ENCODE data around the gene ESCO1. TPM values are rescaled to one million over a fixed set of nuclear protein-coding genes. Genes with fewer than 3 reads are reported as not detected.
"Not testable (repeated sequence)": the region's sequence is repeated elsewhere in the genome, so short reads cannot be mapped to it uniquely, and the experiment has no call there.

Gene ESCO1
- total RNA-seq, 1 experiment from 2014 or later = 19.5 TPM

GRCh38 chr18:21592361-21592760 lies 8.1 kb downstream of the ESCO1 start:
- DNase-seq (ENCODE audit: extremely low read depth, low read depth) = not testable (repeated sequence)

GRCh38 chr18:21584391-21584790 lies 16.1 kb downstream of the ESCO1 start:
- no peak for DNase-seq (ENCODE audit: extremely low read depth, low read depth)

- no peak for DNase-seq (ENCODE audit: extremely low read depth, low read depth)
Observed at GRCh38 chr18:21575656-21576055, 24.8 kb downstream of the ESCO1 start.

- no peak for DNase-seq (ENCODE audit: extremely low read depth, low read depth)
Observed at GRCh38 chr18:21571772-21572171, 28.7 kb downstream of the ESCO1 start.

- no peak for DNase-seq (ENCODE audit: extremely low read depth, low read depth)
Observed at GRCh38 chr18:21559195-21559594, 41.3 kb downstream of the ESCO1 start.

- no peak for DNase-seq (ENCODE audit: extremely low read depth, low read depth)
Observed at GRCh38 chr18:21557607-21558253, 42.8 kb downstream of the ESCO1 start.

- no peak for DNase-seq (ENCODE audit: extremely low read depth, low read depth)
Observed at GRCh38 chr18:21550510-21550970, 50.0 kb downstream of the ESCO1 start.

- DNase-seq (ENCODE audit: extremely low read depth, low read depth) = no peak
Observed at GRCh38 chr18:21548647-21549046, 51.9 kb downstream of the ESCO1 start.

GRCh38 chr18:21546423-21546822 lies 54.1 kb downstream of the ESCO1 start:
- DNase-seq (ENCODE audit: extremely low read depth, low read depth) = no peak

- DNase-seq (ENCODE audit: extremely low read depth, low read depth) = no peak
Observed at GRCh38 chr18:21538230-21538629, 62.3 kb downstream of the ESCO1 start.

GRCh38 chr18:21534327-21534726 lies 66.2 kb downstream of the ESCO1 start:
- no peak for DNase-seq (ENCODE audit: extremely low read depth, low read depth)

GRCh38 chr18:21526463-21526862 lies 74.0 kb downstream of the ESCO1 start:
- DNase-seq (ENCODE audit: extremely low read depth, low read depth) = no peak

- no peak for DNase-seq (ENCODE audit: extremely low read depth, low read depth)
Observed at GRCh38 chr18:21525916-21526315, 74.6 kb downstream of the ESCO1 start.

- DNase-seq (ENCODE audit: extremely low read depth, low read depth) = no peak
Observed at GRCh38 chr18:21522530-21522929, 78.0 kb downstream of the ESCO1 start.

- no peak for DNase-seq (ENCODE audit: extremely low read depth, low read depth)
Observed at GRCh38 chr18:21513741-21514140, 86.8 kb downstream of the ESCO1 start.

GRCh38 chr18:21513292-21513691 lies 87.2 kb downstream of the ESCO1 start:
- DNase-seq (ENCODE audit: extremely low read depth, low read depth) = no peak

GRCh38 chr18:21509062-21509461 lies 91.4 kb downstream of the ESCO1 start:
- no peak for DNase-seq (ENCODE audit: extremely low read depth, low read depth)

GRCh38 chr18:21507913-21508701 lies 92.4 kb downstream of the ESCO1 start:
- DNase-seq (ENCODE audit: extremely low read depth, low read depth) = no peak

GRCh38 chr18:21502661-21503060 lies 97.8 kb downstream of the ESCO1 start:
- DNase-seq (ENCODE audit: extremely low read depth, low read depth) = no peak

- no peak for DNase-seq (ENCODE audit: extremely low read depth, low read depth)
Observed at GRCh38 chr18:21499997-21500396, 100.5 kb downstream of the ESCO1 start.

- no peak for DNase-seq (ENCODE audit: extremely low read depth, low read depth)
Observed at GRCh38 chr18:21496277-21496835, 104.1 kb downstream of the ESCO1 start.

GRCh38 chr18:21490748-21491147 lies 109.8 kb downstream of the ESCO1 start:
- no peak for DNase-seq (ENCODE audit: extremely low read depth, low read depth)
